GM12865 (cell line): ENCODE data around the gene RPL5.

Source experiments
- DNase-seq: peaks from one replicate; pipeline ENCODE4 v3.0.0; 2010; ENCODE audit warnings: low read depth
- H3K4me3 ChIP-seq: 2 replicates; pipeline ENCODE4 v1.5.1; 2011; ENCODE audit warnings: mild to moderate bottlenecking, low read depth, low read length, control low read depth
- TF ChIP-seq, protein P1 (sequence below): IDR thresholded peaks from 2 replicates; pipeline ENCODE4 v1.5.1; 2011; ENCODE audit warnings: low read length, control low read depth, low read depth, inconsistent platforms; ENCODE audit not compliant: insufficient read depth; ENCODE audit errors: missing control alignments

RPL5 gene

DNA sequence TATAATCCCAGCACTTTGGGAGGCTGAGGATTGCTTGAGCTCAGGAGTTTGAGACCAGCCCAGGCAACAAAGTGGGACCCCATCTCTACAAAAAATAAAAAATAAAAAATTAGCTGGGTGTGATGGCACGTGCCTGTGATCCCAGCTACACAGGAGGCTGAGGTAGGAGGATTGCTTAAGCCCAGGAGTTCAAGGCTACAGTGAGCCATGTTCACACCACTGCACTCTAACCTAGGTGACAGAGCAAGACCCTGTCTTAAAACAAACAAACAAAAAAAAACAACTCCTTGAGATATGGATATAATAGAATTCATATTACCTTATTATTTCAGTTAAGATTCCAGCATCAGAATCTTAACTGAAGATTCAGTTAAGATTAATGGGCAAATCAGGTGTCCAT is 52.4 kb downstream of the RPL5 start:
- H3K4me3 ChIP-seq, result no peak overlapping the region
- DNase-seq, result no peak

DNA sequence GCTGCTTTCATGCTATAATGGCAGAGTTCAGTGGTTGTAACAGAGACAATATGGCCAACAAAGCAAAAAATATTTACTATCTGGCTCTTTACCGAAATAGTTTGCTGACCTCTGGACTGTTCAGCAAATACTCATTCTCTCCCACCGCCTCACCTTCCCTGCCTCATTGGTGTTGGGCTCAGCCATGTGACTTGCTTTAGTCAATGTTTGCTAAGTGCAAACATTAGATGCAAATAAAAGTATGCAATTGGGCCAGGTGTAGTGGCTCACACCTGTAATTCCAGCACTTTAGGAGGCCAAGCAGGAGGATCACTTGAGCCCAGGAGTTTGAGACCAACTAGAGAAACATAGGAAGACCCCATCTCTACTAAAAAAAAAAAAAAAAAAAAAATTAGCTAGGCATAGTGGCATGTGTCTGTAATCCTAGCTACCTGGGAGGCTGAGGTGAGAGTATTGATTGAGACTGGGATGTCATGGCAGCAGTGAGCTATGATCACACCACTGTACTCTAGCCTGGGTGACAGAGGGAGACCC is 55.1 kb downstream of the RPL5 start:
- H3K4me3 ChIP-seq, result no peak overlapping the region
- no peak for DNase-seq
- TF ChIP-seq, protein P1, sequence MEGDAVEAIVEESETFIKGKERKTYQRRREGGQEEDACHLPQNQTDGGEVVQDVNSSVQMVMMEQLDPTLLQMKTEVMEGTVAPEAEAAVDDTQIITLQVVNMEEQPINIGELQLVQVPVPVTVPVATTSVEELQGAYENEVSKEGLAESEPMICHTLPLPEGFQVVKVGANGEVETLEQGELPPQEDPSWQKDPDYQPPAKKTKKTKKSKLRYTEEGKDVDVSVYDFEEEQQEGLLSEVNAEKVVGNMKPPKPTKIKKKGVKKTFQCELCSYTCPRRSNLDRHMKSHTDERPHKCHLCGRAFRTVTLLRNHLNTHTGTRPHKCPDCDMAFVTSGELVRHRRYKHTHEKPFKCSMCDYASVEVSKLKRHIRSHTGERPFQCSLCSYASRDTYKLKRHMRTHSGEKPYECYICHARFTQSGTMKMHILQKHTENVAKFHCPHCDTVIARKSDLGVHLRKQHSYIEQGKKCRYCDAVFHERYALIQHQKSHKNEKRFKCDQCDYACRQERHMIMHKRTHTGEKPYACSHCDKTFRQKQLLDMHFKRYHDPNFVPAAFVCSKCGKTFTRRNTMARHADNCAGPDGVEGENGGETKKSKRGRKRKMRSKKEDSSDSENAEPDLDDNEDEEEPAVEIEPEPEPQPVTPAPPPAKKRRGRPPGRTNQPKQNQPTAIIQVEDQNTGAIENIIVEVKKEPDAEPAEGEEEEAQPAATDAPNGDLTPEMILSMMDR, result no peak

More for the DNA sequence above, 52.4 kb downstream of the RPL5 start:
- TF ChIP-seq, protein P1, result no peak

DNA sequence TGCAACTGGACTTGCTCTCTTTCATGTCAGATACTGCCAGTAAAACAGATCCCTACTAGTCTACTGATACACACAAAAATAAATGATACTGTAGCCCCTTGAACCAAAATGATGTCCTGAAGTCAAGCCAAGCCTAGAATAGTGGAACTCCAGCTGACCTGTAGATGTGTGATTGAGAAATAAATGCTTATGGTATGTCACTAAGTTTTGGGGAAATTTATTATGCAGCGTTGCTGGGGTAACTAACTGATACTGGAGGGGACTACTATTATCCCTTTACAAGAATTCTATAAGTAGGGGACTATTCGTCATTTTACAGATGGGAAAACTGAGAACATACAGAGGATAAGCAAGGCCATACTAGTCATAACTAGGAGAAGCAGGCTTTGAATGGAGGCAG is 55.6 kb downstream of the RPL5 start:
- TF ChIP-seq, protein P1, result no peak
- no peak for DNase-seq
- H3K4me3 ChIP-seq, result no peak overlapping the region
